AG09319 (cell line): Measurements from ENCODE around the gene INSYN2A.

Source experiments
- DNase-seq: peaks from one replicate; pipeline ENCODE4 v3.0.0-alpha.2; 2010; ENCODE audit warnings: low read depth; ENCODE audit errors: extremely low read depth
- TF ChIP-seq, protein P1 (sequence below): IDR thresholded peaks from 2 replicates; pipeline ENCODE4 v1.5.1; 2011; ENCODE audit warnings: low read depth, mild to moderate bottlenecking, inconsistent platforms, low read length, moderate library complexity

The INSYN2A gene

DNA sequence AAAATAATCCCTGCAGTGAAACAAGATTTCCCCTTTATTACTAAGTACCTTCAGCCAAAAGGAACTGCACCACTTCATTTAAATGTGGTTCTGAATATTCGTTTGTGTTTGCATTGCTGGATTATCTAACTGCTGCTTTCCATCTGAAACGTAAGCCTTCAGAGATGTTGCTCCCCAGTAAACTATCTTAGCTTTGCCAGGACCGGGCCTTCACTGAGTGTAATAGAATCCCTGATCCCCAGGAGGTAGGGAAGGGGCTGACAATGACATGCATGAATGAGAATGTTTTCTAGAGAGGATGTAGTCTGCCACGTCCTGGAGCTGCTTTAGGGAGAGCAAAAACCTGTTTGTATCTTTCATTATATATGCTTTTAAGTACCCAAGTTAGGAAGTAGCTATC lies 19.5 kb upstream of the INSYN2A start:
- DNase-seq = no peak
- TF ChIP-seq, protein P1, sequence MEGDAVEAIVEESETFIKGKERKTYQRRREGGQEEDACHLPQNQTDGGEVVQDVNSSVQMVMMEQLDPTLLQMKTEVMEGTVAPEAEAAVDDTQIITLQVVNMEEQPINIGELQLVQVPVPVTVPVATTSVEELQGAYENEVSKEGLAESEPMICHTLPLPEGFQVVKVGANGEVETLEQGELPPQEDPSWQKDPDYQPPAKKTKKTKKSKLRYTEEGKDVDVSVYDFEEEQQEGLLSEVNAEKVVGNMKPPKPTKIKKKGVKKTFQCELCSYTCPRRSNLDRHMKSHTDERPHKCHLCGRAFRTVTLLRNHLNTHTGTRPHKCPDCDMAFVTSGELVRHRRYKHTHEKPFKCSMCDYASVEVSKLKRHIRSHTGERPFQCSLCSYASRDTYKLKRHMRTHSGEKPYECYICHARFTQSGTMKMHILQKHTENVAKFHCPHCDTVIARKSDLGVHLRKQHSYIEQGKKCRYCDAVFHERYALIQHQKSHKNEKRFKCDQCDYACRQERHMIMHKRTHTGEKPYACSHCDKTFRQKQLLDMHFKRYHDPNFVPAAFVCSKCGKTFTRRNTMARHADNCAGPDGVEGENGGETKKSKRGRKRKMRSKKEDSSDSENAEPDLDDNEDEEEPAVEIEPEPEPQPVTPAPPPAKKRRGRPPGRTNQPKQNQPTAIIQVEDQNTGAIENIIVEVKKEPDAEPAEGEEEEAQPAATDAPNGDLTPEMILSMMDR = no peak

DNA sequence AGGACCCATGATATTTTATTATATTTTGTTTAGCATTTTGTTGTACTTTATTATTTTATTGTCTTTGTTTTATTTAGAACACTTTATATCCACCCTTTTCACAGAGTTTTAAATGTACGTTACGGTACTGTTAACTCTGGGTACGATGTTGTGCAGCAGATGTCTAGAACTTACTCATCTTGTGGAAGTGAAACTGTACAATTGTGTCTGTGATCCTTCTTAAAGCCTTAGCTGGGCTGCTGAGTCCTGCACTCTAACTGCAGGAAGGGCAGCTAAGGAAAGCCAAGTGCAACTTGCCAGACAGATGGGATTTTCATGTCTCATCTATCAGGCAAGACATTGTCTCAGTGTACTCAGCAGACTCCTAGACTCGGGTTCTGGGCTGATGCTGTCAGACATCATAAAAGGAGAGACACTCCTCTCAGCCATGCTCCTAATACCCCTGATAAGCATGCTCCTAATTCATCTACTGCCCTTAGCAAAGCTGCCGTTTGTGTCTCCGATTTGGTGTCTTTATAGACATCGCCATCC lies 14.6 kb upstream of the INSYN2A start:
- TF ChIP-seq, protein P1 = no peak
- no peak for DNase-seq

DNA sequence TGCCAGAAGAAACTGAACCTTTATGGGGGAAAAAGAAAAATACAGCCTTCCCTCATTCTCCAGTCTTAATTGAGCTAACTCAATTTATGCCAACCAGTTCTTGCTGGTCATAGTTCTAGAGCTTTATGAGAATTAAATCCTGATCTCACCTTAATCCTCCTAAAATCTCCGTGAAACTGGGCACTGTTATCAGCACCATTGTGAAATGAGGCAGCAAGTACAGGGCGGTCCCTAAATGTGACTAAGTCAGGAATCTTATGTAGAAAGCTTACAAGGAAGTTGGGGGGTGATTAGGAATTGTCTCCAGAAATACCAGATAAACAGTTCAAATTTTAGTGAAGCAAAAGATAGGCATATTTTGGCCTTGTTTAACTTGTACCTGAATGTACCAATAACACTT lies 10.7 kb upstream of the INSYN2A start:
- DNase-seq = no peak
- TF ChIP-seq, protein P1 = no peak

DNA sequence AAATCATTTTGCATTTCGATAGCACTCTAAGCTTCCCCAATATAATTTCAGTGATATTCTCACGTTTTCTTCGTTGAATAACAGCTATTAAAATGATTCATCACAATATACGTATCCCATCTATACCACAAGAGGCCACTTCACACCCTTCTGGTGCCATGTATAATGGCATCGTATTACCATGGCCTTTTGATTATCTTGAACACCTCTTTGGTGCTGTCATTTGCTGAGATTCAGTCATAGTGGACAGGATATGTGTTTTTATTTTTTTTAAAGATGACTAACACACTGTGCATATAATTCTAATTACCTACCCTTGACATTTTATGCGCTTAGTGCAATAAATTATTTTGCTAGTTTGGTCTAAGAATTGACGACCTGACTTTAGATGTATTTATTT lies 6.7 kb upstream of the INSYN2A start:
- TF ChIP-seq, protein P1 = no peak
- DNase-seq = no peak

DNA sequence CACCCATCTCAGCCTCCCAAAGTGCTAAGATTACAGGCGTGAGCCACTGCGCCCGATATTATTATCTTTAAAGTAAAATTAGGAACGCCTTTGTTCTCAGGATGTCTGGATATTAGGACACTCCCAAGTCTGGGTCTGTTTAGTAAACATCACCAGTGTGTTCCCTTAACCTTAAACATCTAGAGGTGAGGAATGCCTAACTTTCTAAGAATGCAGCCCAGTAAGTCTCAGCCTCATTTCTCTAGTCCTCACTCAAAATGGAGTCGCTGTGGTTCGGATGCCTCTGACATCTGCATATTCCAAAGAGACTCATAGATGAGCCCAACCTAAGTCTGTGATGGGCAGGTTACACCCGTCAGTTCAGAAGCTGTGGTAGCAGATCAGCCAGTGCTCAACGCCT lies 4.3 kb upstream of the INSYN2A start:
- DNase-seq = no peak
- TF ChIP-seq, protein P1 = no peak

DNA sequence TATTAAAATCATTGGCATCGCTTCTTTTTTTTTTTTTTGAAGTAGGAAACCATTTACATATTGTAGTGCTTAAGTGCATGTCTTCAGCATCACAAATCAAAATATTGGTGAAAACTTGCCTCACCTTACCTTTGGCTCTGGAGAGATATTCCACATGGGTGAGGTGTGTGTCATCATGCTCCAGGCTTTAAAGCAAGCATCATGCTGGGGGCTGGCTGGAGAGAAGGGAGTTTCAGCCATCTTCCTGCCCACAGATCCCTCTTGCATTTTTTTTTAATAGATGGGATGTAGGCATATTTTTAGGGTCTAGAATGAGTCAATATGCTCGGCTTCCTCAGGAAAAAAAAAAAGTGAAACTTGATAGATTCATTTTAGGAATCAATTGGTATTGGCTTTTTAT lies 2.3 kb upstream of the INSYN2A start:
- TF ChIP-seq, protein P1 = no peak
- no peak for DNase-seq

DNA sequence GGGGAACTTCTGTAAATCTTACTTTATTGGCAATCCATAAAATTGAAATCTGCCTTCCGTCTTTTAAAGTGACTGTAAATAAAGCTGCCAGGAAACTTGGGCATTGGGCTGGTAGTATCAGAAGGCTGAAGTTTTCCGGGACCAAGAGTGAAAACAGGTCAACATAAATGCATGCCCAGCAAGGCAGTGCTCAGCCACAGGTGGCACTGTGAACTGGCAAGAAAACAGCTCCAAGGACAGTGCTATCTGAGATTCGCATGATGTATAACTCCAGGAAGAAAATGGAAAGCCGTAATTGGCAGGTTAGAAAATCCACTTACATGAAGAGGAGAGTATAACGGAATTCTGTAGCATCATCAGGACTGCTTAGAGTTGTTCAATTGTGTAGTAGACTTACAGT lies 1.9 kb upstream of the INSYN2A start:
- TF ChIP-seq, protein P1 = no peak; the same call in 1 of the 2 replicates
- DNase-seq = no peak

DNA sequence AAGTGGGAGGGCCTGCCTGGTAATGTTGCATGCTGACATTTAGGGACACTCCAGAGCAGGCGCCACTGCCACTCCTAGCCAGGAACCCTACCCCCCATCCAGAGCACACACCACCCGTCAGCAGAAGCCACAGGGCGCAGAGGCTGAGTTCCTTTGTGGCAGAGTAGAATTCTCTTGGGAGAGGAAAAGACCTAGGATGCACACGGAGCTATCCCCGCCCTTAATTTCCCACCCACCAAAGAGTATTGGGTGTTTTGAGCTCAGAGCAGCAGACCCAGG lies 702 bp upstream of the INSYN2A start:
- TF ChIP-seq, protein P1 = no peak
- DNase-seq = no peak
